HPDE6-E6E7 (cell line): ENCODE measurements around the gene CENPT.

Experiments used
- DNase-seq: peaks from one replicate; pipeline ENCODE4 v3.0.0; 2011; ENCODE audit warnings: missing footprints; ENCODE audit errors: extremely low spot score

Gene CENPT

GRCh38 chr16:67807148-67807682 lies 40.3 kb downstream of the CENPT start:
- no peak for DNase-seq

- peak; percentile 98 for DNase-seq
Observed at GRCh38 chr16:67806428-67807147, 40.9 kb downstream of the CENPT start, which contains the start of the genes RANBP10 and TSNAXIP1. RANBP10 (minus strand) TSS chr16:67806560; CDS start chr16:67806536, 24 bp downstream. TSNAXIP1 (plus strand) TSS chr16:67806889; CDS start chr16:67807150, 261 bp downstream.

GRCh38 chr16:67805718-67806427 lies 41.6 kb downstream of the CENPT start:
- DNase-seq = no peak

GRCh38 chr16:67804853-67805542 lies 42.5 kb downstream of the CENPT start:
- DNase-seq = no peak

- no peak for DNase-seq
Observed at GRCh38 chr16:67803894-67804293, 43.6 kb downstream of the CENPT start.

GRCh38 chr16:67801883-67802282 lies 45.6 kb downstream of the CENPT start:
- no peak for DNase-seq

- no peak for DNase-seq
Observed at GRCh38 chr16:67801241-67801640, 46.3 kb downstream of the CENPT start.

GRCh38 chr16:67800338-67800926 lies 47.1 kb downstream of the CENPT start:
- DNase-seq = no peak

DNA sequence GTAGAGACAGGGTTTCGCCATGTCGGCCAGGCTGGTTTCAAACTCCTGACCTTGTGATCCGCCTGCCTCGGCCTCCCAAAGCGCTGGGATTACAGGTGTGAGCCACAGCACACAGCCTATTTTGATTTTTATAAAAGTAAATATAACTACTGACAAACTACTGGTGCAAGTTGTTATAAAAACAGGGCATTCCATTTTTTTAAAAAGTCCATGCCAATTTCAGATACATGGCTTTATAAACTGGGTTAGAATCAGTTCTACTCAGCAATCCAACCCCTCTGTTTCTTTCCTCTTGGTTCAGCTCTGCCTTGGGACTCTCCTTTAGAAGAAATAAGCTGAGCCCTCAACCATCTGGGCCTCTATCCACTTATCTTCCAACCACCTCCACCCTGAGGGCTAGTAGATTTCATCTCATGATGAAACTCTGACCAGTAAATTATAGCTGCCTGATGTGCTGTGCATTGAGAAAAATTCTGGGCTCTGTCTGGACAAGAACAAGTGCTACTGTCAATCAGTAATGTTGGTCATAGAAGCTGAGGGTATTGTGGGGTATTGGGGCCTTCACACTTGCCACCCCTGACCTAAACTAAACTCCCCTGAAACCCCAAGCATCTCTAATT lies 51.3 kb downstream of the CENPT start:
- no peak for DNase-seq

GRCh38 chr16:67790071-67790470 lies 57.4 kb downstream of the CENPT start:
- DNase-seq = no peak

GRCh38 chr16:67786491-67786890 lies 61.0 kb downstream of the CENPT start:
- DNase-seq = no peak

DNA sequence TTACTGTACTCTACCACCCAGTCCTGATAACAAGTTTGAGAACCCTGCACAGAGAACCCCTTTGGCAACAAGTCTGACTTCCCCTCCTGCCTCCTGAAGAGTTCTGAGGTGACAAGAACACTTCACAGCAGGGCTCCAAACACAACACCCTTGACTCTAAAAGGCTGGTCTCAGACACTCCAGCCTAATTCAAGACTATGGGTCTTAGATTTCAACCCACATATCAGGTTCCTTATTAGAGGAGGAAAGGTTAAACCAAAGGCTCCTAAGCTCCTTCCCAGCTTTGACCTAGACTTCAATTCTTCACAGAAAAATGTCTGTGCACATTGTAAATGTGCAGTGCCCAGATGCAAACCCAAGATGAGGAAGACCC lies 64.2 kb downstream of the CENPT start:
- DNase-seq = no peak

GRCh38 chr16:67782567-67783352 lies 64.7 kb downstream of the CENPT start:
- no peak for DNase-seq

DNA sequence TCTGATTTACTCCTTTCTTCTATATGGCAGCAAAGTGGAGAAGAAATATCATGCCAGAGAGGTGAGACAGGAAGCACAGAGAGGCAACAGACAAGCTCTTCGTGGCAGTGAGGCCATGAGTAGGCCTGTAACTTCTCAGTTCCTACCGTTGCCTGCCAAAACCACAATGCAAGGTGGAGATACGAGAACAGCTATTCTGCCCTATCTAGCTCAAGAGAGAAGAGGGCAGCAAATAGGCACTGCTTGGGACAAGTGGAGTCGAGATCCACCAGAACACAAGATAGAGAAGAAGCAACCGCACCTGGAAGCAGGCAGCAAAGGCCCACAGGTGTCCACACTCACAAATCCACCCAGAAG lies 66.0 kb downstream of the CENPT start:
- no peak for DNase-seq

GRCh38 chr16:67780847-67781564 lies 66.5 kb downstream of the CENPT start:
- no peak for DNase-seq

DNA sequence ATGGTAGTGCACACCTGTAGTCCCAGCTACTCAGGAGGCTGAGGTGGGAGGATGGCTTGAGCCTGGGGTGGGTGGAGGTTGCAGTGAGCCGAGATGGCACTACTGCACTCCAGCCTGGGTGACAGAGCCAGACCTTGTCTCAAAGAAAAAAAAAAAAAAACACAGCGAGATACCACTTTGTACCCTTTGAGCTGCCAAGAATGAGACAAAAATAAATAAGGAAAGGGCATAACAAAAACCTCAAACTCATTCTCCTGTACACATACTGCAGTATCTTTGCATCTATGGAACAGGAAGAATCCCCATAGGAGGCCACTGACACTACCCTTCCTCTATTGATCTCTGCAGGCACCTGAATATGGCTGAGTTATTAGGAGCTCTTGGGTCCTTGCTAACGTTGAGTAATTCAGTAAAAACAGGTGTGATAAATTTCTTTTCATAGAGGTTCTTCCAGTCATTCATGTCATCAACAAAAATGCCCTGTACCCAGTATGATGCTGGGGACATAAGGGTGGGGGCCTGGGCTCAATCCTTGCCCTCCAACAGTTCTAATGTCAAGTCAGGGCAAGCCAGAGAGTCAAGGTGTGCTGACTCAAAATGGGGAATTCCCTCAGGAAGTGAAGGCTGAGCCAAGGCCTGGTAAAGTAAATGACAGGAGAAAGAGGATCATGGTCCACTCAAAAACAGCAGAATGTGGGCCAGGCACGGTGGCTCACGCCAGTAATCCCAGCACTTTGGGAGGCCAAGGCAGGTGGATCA lies 68.1 kb downstream of the CENPT start:
- peak; percentile 90 for DNase-seq
